ENCODE results near the gene DUS2.
"Not testable (repeated sequence)": the region's sequence is repeated elsewhere in the genome, so short reads cannot be mapped to it uniquely, and the experiment has no call there.

The DUS2 gene

GRCh38 chr16:68022728-68023537 lies at the start of gene DUS2, which contains the start of gene DDX28:
TSS of gene DUS2 (plus strand) at chr16:68023284. CDS start at chr16:68038024, 14,740 bp downstream.
TSS of gene DDX28 (minus strand) at chr16:68023232. CDS start at chr16:68023202, 30 bp downstream.
- DNase-seq, result peak; percentile 50

- DNase-seq, result no peak
Measured at GRCh38 chr16:67975321-67976105, 47.6 kb upstream of the DUS2 start.

GRCh38 chr16:67976205-67976604 lies 46.9 kb upstream of the DUS2 start:
- DNase-seq, result no peak

- DNase-seq, result no peak
Measured at GRCh38 chr16:67977005-67977404, 46.1 kb upstream of the DUS2 start.

- no peak for DNase-seq
Measured at GRCh38 chr16:67977469-67978227, 45.4 kb upstream of the DUS2 start.

- no peak for DNase-seq
Measured at GRCh38 chr16:67979955-67980678, 43.0 kb upstream of the DUS2 start, which contains the start of gene DPEP3. TSS of gene DPEP3 (minus strand) at chr16:67980499. CDS start at chr16:67980380, 119 bp downstream.

- no peak for DNase-seq
Measured at GRCh38 chr16:67982011-67982696, 40.9 kb upstream of the DUS2 start.

GRCh38 chr16:67986949-67987348 lies 36.1 kb upstream of the DUS2 start:
- no peak for DNase-seq

GRCh38 chr16:67987460-67988160 lies 35.5 kb upstream of the DUS2 start:
- DNase-seq, result no peak

- DNase-seq, result no peak
Measured at GRCh38 chr16:67988675-67989074, 34.4 kb upstream of the DUS2 start.

GRCh38 chr16:67989322-67990017 lies 33.6 kb upstream of the DUS2 start:
- no peak for DNase-seq

- DNase-seq, result no peak
Measured at GRCh38 chr16:67990018-67990386, 33.1 kb upstream of the DUS2 start.

- DNase-seq, result no peak
Measured at GRCh38 chr16:67992661-67993206, 30.4 kb upstream of the DUS2 start.

GRCh38 chr16:67993207-67994039 lies 29.7 kb upstream of the DUS2 start:
- no peak for DNase-seq

- DNase-seq, result not testable (repeated sequence)
Measured at GRCh38 chr16:67994040-67994408, 29.1 kb upstream of the DUS2 start.

- no peak for DNase-seq
Measured at GRCh38 chr16:67995423-67995822, 27.7 kb upstream of the DUS2 start.

- DNase-seq, result no peak
Measured at GRCh38 chr16:67996666-67997065, 26.4 kb upstream of the DUS2 start.

- DNase-seq, result not testable (repeated sequence)
Measured at GRCh38 chr16:67998231-67998778, 24.8 kb upstream of the DUS2 start.
